A549 treated with AZD2906 at 1 μM for 4 hours (cell line): ENCODE data around the gene ANKLE2. TPM values are rescaled to one million over a fixed set of nuclear protein-coding genes. Genes with fewer than 3 reads are reported as not detected.

ENCODE experiments used
- total RNA-seq: library from RNA; stranded (reverse); fragments of 200-300 nt; extraction: Qiagen RNA extraction; gene quantifications from 5 replicates; pipeline ENCODE4 v1.2.3, GENCODE V29; 2022

ANKLE2 gene
- 66.5 to 80.0 TPM (median 73.3 TPM) in 5 replicates for total RNA-seq

DNA sequence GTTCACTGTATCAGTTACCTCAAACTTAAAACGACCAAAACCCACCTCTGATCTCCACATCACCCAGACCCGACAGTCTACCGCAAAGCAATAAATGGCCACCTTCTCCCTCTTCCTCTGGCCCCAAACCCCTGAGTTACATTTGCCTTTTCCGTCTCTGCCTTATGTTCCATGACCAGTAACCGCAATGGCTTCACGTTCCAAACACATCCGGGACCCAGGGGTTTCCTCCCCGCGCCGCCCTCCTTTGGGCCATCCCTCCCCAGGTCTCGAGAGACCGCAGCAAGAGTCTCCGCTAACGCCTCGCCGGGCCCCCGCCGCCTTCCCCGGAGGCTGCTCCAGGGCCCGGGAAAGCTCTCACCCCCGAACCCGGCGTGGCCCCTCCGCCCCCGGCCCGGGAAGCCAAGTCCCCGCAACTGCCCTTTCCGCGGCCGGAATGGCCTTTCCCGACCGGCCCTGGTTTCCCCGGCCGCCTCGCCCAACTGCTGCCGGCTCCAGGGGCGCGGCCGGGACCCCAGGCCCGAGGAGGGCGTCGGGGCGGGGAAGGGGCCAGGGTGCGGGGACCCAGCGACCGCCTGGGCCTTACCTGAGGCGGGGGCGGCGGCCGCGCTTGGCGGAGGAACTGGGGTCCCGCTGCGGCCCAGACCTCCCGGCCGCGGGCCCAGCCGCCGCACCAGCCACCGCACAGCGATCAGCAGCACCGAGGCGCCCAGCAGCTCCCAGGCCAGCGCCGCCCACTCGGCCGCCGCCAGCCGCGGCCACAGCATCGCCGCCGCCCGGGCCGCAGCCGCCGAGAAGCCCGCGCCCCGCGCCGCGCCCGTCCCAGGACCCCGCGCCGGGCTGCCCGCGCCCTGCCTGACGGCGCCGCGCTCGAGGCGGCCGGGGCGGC lies at the start of gene ANKLE2:
Gene ANKLE2, minus strand, starts transcription at position 801 of the 889 bp plus-strand sequence. Its CDS starts 34 bp downstream, at position 767.

DNA sequence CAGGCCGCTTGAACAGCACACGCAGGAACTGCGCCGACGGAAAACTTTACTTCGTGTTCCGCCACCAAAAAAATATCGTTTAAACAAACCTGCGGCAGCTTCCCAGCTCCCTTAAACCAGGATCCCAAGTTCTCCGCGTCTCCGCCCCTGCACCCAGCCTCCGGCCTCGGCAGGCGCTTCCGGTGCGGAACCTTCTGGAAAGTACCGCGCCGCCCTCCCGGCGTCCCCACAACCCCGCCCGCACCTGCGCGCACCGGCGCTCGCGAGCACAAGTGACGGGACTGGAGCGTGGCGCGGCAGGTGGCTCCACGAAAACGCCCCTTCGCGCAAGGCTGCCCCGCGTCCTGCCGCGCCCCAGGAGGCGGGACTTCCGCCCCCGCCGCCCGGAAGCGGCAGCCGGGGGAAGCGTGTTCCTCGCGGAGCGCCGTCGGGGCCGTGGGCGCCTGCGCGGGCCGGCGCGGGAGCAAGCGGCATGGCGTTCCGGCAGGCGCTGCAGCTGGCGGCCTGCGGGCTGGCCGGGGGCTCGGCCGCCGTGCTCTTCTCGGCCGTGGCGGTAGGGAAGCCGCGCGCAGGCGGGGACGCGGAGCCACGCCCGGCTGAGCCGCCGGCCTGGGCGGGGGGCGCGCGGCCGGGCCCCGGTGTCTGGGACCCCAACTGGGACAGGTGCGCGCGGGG lies 51.1 kb downstream of the ANKLE2 start, which contains the start of gene PGAM5:
Gene PGAM5, plus strand, starts transcription at position 438 of the 675 bp plus-strand sequence. Its CDS starts 35 bp downstream, at position 473.

DNA sequence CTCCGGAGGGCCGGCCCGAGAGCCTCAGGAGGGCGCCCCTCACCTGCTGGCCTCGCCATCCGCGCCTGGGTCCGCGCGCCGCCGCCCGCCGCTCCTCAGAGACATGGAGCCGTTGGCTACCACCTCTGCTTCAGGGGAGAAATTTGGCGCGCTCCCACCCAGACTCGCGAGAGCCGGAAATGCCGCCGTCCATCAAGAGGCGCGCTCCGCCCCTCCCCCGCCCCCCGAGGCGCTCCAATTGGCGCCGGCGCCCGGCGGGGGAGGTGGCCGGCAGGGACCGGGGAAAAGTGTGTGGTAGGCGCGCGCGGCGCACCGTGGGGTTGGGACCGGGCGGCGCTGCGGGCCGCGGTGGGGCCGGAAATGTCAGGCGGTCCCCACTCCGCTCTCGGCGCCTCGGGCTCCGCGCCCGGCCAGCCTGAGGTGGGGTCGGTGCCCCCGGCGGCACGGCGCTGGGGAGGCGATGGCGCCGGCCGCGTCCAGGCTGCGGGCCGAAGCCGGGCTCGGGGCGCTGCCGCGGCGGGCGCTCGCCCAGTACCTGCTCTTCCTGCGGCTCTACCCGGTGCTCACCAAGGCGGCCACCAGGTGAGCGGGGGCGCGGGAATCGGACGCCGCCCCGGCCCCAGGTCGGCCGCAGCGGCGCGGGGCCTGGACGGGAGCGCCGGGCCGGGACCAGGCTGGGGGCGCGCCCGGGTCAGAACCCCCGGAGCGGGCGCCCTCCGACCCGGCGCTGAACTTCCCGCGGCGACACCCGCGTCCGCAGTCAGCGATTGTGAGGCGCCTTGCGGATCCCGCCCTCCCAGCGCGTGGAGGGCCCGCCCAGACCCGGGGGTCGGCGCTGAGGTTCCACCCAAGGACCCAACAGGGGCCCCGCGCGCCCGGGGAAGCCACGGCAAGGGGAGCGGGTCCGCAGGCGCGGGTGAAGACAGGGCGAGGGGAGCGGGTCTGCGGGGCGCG lies 74.1 kb downstream of the ANKLE2 start, which contains the start of the genes POLE and PXMP2:
Gene POLE, minus strand, starts transcription at position 132 of the 954 bp plus-strand sequence. Its CDS starts 27 bp downstream, at position 105.
Gene PXMP2, plus strand, starts transcription at position 377 of the 954 bp plus-strand sequence. Its CDS starts 84 bp downstream, at position 461.

Other genes starting within 250 kb of the ANKLE2 start
- not detected in 5 replicates for gene LRCOL1, start 151.2 kb downstream of the ANKLE2 start, total RNA-seq
- not detected in 5 replicates for gene P2RX2, start 143.1 kb downstream of the ANKLE2 start, total RNA-seq
- 41.2 to 48.8 TPM (median 45.7 TPM) in 5 replicates for gene POLE, start 74.5 kb downstream of the ANKLE2 start, total RNA-seq
- gene PXMP2, start 74.2 kb downstream of the ANKLE2 start, total RNA-seq, result 22.0 to 32.8 TPM (median 31.4 TPM) in 5 replicates
- gene PGAM5, start 51.0 kb downstream of the ANKLE2 start, total RNA-seq, result 43.5 to 55.2 TPM (median 51.9 TPM) in 5 replicates
- gene GOLGA3, start 67.0 kb upstream of the ANKLE2 start, total RNA-seq, result 18.4 to 24.1 TPM (median 21.1 TPM) in 5 replicates
- 19.2 to 22.5 TPM (median 21.1 TPM) in 5 replicates for gene CHFR, start 125.8 kb upstream of the ANKLE2 start, total RNA-seq
- gene ZNF605, start 194.5 kb upstream of the ANKLE2 start, total RNA-seq, result 2.0 to 3.7 TPM (median 3.2 TPM) in 5 replicates
- gene ZNF26, start 224.5 kb upstream of the ANKLE2 start, total RNA-seq, result 6.8 to 10.5 TPM (median 8.1 TPM) in 5 replicates